Occipital lobe (tissue), 2 donors: ENCODE results near the gene ADAMTS6. TPM values are rescaled to one million over a fixed set of nuclear protein-coding genes. Genes with fewer than 3 reads are reported as not detected.
"Not testable (repeated sequence)": the region's sequence is repeated elsewhere in the genome, so short reads cannot be mapped to it uniquely, and the experiment has no call there.

Experiments used
- DNase-seq: peaks from one replicate; lab custom pipeline; 2025; lab: John Stamatoyannopoulos, UW
- total RNA-seq: library from RNA; depleted of rRNA; stranded (reverse); fragments of >200 nt; gene quantifications from one replicate; pipeline ENCODE4 v1.2.3, GENCODE V29; 2014

ADAMTS6 gene, protein sequence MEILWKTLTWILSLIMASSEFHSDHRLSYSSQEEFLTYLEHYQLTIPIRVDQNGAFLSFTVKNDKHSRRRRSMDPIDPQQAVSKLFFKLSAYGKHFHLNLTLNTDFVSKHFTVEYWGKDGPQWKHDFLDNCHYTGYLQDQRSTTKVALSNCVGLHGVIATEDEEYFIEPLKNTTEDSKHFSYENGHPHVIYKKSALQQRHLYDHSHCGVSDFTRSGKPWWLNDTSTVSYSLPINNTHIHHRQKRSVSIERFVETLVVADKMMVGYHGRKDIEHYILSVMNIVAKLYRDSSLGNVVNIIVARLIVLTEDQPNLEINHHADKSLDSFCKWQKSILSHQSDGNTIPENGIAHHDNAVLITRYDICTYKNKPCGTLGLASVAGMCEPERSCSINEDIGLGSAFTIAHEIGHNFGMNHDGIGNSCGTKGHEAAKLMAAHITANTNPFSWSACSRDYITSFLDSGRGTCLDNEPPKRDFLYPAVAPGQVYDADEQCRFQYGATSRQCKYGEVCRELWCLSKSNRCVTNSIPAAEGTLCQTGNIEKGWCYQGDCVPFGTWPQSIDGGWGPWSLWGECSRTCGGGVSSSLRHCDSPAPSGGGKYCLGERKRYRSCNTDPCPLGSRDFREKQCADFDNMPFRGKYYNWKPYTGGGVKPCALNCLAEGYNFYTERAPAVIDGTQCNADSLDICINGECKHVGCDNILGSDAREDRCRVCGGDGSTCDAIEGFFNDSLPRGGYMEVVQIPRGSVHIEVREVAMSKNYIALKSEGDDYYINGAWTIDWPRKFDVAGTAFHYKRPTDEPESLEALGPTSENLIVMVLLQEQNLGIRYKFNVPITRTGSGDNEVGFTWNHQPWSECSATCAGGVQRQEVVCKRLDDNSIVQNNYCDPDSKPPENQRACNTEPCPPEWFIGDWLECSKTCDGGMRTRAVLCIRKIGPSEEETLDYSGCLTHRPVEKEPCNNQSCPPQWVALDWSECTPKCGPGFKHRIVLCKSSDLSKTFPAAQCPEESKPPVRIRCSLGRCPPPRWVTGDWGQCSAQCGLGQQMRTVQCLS (N-terminal part only)
- 17.5 TPM for total RNA-seq

DNA sequence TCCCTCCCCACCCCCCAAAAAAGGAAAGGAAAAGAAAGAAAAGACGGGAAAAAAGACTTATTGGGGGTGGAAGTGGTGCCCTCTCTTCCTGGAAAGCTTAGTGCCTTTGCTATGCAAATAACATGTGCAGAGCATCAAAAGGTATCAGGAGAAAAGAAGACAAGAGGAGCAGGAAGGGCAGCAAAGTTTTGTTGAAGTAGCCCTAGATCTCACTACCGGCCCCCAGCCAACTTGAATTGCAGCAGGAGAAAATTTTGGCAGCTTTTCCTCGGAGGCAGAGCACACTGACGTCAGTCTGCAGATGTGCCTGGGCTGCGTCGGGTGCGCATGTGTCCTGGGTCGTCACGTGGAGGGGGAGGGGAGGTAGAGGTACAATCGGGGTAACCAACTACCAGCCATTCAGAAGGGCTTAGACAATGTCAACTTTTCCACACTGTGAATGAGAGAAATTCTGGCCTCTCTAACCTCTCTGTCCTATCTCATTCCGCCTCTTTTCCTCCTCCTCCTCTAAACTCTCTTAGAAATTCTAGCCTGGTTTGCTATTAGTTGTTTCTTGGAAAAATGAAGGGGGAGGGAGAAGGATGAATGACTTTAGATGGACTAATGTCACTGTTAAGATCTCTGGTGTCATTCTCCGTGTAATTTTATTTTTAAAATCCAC is at the start of gene ADAMTS6:
Gene ADAMTS6 (minus strand): TSS at position 286 of the 661 bp plus-strand sequence. CDS start 8,247 bp downstream, outside the sequence.
- peak; percentile 73 for DNase-seq

DNA sequence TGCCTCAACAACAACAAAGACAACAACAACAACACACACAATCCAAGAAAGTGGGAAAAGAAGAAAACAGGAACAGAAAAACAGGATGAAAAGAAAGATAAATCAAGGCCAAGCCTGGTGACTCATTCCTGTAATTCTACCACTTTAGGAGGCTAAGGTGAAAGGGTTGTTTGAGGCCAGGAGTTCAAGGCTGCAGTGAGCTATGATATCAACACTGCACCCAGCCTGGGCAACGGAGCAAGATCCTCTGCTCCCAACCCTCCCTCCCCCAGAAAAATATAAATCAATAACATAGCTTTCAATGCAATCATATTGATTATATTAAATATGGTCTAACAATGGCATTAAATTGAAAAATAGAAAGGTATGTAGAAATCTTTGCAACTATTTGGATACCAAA is 49.2 kb upstream of the ADAMTS6 start:
- DNase-seq, result no peak

DNA sequence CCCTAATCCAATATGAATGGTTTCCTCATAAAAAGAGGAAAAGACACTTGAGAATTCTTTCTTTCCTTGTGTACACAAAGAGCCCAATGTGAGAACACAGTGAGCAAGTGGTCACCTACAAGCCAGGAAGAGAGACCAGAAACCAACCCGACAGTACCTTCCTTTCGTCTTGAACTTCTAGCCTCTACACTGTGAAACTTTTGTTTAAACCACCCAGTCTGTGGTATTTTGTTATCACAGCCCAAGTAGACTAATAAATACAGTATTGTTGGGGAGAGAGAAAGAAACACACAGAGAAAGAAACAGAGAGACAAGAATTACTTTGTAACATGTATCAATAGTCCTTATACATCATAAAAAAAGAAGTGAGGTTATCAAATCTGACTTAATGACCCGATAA is 44.0 kb upstream of the ADAMTS6 start:
- DNase-seq, result no peak

GRCh38 chr5:65512170-65512937 is 30.6 kb upstream of the ADAMTS6 start:
- no peak for DNase-seq

DNA sequence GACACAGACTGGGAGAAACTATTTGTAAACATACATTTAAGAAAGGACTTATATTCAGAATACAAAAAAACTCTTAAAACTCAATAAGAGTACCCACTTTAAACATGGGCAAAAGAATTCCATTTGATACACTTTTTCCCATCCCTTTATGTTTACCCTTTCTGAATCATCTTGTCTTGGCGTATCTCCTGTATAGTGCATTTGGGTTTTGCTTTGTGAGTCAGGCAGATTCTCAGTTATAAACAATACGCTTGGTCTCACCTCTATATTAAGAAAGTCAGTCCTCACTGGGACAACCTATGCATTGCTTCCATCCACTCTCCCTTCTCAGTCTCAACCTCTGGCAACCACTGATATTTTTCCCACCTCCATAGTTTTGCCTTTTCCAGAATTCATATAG is 27.3 kb upstream of the ADAMTS6 start:
- DNase-seq, result no peak

DNA sequence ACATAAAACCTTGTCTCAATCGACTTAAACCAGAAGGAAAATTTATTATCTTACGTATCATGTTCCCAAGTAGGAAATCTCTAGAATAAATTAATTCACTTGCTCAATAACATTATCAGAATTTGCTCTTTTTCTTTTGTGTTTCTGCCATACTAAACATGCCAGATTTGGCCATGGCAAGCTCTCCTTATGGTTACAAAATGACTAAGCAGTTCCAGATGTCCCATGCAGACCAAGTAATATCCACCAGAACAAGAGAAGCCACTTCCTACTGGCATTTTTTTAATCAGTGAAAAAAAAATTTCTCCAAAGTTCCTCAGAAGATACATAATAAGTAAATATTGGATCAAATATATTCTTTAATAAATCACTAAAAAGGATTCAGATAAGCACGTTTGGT is 25.2 kb upstream of the ADAMTS6 start:
- no peak for DNase-seq

- DNase-seq, result no peak
Observed at GRCh38 chr5:65489119-65489518, 7.4 kb upstream of the ADAMTS6 start.

GRCh38 chr5:65488038-65488687 is 6.4 kb upstream of the ADAMTS6 start:
- DNase-seq, result not testable (repeated sequence)

DNA sequence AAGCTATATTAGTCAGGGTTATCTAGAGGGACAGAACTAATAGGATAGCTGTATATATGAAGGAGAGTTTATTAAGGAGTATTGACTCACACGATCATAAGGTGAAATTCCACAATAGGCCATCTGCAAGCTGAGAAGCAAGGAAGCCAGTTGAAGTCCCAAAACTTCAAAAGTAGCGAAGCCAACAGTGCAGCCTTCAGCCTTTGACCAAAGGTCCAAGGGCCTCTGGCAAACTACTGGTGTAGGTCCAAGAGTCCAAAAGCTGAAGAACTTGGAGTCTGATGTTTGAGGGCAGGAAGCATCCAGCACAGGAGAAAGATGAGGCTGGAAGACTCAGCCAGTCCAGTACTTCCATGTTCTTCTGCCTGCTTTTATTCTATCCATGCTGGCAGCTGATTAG is 5.1 kb upstream of the ADAMTS6 start:
- DNase-seq, result not testable (repeated sequence)

DNA sequence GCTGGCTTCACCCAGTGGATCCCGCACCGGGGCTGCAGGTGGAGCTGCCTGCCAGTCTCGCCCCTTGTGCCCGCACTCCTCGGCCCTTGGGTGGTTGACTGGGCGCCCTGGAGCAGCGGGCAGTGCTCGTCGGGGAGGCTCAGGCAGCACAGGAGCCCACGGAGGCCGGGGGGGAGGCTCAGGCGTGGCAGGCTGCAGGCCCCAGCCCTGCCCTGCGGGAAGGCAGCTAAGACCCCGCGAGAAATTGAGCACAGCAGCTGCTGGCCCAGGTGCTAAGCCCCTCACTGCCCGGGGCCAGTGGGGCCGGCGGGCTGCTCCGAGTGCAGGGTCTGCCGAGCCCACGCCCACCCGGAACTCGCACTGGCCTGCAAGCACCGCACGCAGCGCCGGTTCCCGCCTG is 3.7 kb upstream of the ADAMTS6 start:
- no peak for DNase-seq

GRCh38 chr5:65483546-65484346 is 2.0 kb upstream of the ADAMTS6 start:
- DNase-seq, result no peak

- DNase-seq, result no peak
Observed at GRCh38 chr5:65482736-65483545, 1.2 kb upstream of the ADAMTS6 start.

GRCh38 chr5:65482296-65482735 is 596 bp upstream of the ADAMTS6 start:
- DNase-seq, result no peak

GRCh38 chr5:65481171-65481581 is 544 bp downstream of the ADAMTS6 start:
- no peak for DNase-seq

GRCh38 chr5:65480306-65480865 is 1.3 kb downstream of the ADAMTS6 start:
- no peak for DNase-seq

GRCh38 chr5:65479527-65479926 is 2.2 kb downstream of the ADAMTS6 start:
- no peak for DNase-seq

DNA sequence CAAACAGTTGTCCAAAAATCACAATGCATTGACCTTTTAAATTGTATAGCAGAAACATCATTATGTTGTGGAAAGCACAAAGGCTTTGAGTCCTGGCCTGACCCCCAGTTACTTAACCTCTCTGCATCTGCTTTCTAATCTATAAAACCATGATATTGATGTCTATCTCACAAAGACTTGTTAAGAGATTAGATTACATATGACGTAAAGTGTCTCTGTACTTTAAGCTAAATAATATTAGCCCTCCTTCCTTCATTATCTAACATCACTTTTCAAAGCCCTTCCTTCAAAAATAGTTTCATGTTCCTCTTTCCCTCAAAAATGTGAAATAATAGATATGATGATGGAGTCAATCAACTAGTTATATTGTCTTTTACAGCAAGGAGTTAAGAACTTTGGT is 3.4 kb downstream of the ADAMTS6 start:
- no peak for DNase-seq

DNA sequence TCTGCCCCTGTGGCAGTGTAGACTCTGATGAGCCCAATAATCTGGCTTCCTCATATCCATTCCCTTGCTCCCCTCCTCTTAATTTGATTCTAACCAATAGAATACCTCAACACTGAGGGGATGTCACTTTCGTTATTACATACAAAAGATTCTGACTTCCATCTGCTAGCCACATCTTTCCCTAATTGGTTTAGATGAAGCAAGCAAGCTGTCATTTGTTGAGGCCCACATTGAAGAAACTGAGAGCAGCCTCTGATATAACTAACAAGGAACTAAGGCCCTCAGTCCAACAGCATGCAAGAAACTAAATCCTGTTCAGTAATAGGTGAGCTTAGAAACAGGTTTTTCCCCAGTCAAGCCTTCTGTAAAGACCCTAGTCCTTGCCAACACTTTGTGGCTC is 5.8 kb downstream of the ADAMTS6 start:
- DNase-seq, result no peak
